Measurements from ENCODE around the gene KRTAP5-5.

Gene KRTAP5-5

GRCh38 chr11:1632053-1632714 lies 2.6 kb downstream of the KRTAP5-5 start:
- H3K4me3 ChIP-seq (ENCODE audit: low read depth, low read length): no peak overlapping the region
- DNase-seq (ENCODE audit: low read depth): no peak
- no peak for TF ChIP-seq CTCF (IDR thresholded peaks at IDR 0.05; ENCODE audit: insufficient read depth, low read depth, low read length, missing control alignments)

- no peak for DNase-seq (ENCODE audit: low read depth)
Observed at GRCh38 chr11:1633864-1634263, 4.3 kb downstream of the KRTAP5-5 start.

GRCh38 chr11:1636291-1636950 lies 6.8 kb downstream of the KRTAP5-5 start:
- TF ChIP-seq CTCF (IDR thresholded peaks at IDR 0.05; ENCODE audit: insufficient read depth, low read depth, low read length, missing control alignments): no peak
- H3K4me3 ChIP-seq (ENCODE audit: low read depth, low read length): no peak overlapping the region
- no peak for DNase-seq (ENCODE audit: low read depth)

More at GRCh38 chr11:1633864-1634263, 4.3 kb downstream of the KRTAP5-5 start:
- no peak overlapping the region for H3K4me3 ChIP-seq (ENCODE audit: low read depth, low read length)
- TF ChIP-seq CTCF (IDR thresholded peaks at IDR 0.05; ENCODE audit: insufficient read depth, low read depth, low read length, missing control alignments): no peak

GRCh38 chr11:1637628-1638027 lies 8.1 kb downstream of the KRTAP5-5 start:
- DNase-seq (ENCODE audit: low read depth): no peak
- no peak for TF ChIP-seq CTCF (IDR thresholded peaks at IDR 0.05; ENCODE audit: insufficient read depth, low read depth, low read length, missing control alignments)
- H3K4me3 ChIP-seq (ENCODE audit: low read depth, low read length): no peak overlapping the region

GRCh38 chr11:1638344-1638743 lies 8.8 kb downstream of the KRTAP5-5 start:
- TF ChIP-seq CTCF (IDR thresholded peaks at IDR 0.05; ENCODE audit: insufficient read depth, low read depth, low read length, missing control alignments): no peak
- no peak overlapping the region for H3K4me3 ChIP-seq (ENCODE audit: low read depth, low read length)
- DNase-seq (ENCODE audit: low read depth): no peak

- no peak overlapping the region for H3K4me3 ChIP-seq (ENCODE audit: low read depth, low read length)
- no peak for TF ChIP-seq CTCF (IDR thresholded peaks at IDR 0.05; ENCODE audit: insufficient read depth, low read depth, low read length, missing control alignments)
- DNase-seq (ENCODE audit: low read depth): no peak
Observed at GRCh38 chr11:1639102-1639620, 9.6 kb downstream of the KRTAP5-5 start.

All from GM12865 (cell line).